ENCODE data around the gene TEX44. TPM values are rescaled to one million over a fixed set of nuclear protein-coding genes. Genes with fewer than 3 reads are reported as not detected.

TEX44 gene
- total RNA-seq, 1 donor from 2014 or later: not detected

DNA sequence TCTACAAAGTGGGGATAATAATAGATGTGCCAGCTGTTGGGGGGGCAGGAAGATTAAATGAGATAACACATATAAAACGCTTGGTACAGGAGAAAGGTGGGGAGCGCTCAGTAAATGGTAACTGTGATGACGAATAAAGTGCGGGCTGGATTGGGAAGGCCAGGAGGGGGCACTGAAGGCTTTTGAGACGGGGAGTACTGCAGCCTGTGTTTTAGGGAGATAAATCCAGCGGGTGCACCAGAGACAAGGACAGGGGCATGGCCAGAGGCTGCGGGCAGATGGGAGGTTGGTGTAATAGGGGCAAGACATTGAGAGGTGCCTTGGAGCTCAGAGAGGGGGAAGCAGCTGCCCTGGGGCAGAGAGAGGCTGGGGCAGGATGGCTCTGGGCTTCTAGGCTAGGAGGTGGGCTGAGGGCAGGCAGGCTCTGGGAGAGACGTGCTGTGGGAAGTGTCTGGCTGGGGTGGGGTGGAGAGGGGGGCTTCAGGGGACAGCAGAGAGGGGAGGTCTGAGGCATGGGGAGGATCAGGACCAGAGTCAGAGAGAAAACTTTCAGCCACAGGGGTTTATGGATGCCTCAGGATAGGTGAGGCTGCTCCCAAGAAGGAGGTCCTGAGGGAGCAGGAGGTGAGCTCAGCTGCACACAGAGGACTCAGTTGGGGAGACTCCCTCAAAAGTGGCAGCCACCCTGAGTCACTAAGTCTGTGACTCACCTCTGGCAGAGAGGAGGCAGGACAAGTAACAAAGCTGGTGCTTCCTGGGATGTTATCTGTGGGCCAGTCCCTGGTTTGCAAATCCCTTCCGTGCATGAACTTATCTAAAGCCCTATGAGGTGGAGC lies 18.8 kb downstream of the TEX44 start:
- H3K79me2 ChIP-seq (ENCODE audit: low read depth): no peaks in the 10 kb centered on the region
- no peak overlapping the region for H3K9ac ChIP-seq
- peaks cover 31% of the 10 kb centered on the region for H3F3A ChIP-seq (ENCODE audit: low read depth)
- TF ChIP-seq CTCF (IDR thresholded peaks at IDR 0.05): peak; percentile 48
- no peak for TF ChIP-seq EZH2phosphoT487 (IDR thresholded peaks at IDR 0.05)
- H3K27me3 ChIP-seq: no peaks in the 10 kb centered on the region
- peak; percentile 66 for DNase-seq (ENCODE audit: low spot score)
- H3K4me1 ChIP-seq: peaks cover 21% of the 10 kb centered on the region
- Mint-ChIP-seq H3K4me1 (peaks cover 53% of the 10 kb centered on the region), H3K4me3 (peak overlapping the region; percentile 24), H3K9me3 (no peaks in the 10 kb centered on the region), H3K27ac (peak overlapping the region; percentile 3), H3K36me3 (no peaks in the 10 kb centered on the region), H3K27me3 (ENCODE audit: insufficient read depth, low read depth) (peaks cover 21% of the 10 kb centered on the region)
- H3K9me3 ChIP-seq (ENCODE audit: low read depth): no peaks in the 10 kb centered on the region
- H3K27ac ChIP-seq: no peak overlapping the region
- H4K20me1 ChIP-seq (ENCODE audit: low read depth): no peaks in the 10 kb centered on the region
- H2AFZ ChIP-seq (replicated peaks): no peak overlapping the region
- no peaks in the 10 kb centered on the region for H3K36me3 ChIP-seq
- H3K4me3 ChIP-seq: no peak overlapping the region
- H3K4me2 ChIP-seq: no peak overlapping the region

DNA sequence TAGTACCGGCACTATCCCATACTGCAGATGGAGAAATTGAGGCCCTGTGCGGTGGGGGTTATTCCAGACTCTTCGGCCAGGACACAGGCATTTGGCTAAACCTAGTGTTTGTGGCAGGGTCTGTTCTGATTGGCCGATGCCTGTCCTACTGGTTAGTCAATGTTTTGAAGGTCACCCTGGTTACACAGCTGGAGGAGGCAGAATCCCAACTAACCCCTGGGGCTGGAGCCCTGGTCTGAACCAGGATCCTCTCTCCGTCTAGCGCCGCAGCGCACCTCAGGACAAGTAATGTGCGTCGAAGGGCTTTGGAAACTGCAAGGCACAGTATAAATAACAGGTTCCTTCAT lies 19.4 kb downstream of the TEX44 start:
- H3K36me3 Mint-ChIP-seq: no peaks in the 10 kb centered on the region
- Histone ChIP-seq H3K9ac (no peak overlapping the region), H3K4me2 (no peak overlapping the region), H2AFZ (replicated peaks) (no peak overlapping the region), H3K4me3 (no peak overlapping the region), H3K79me2 (ENCODE audit: low read depth) (no peaks in the 10 kb centered on the region), H3K27me3 (no peaks in the 10 kb centered on the region), H3K36me3 (no peaks in the 10 kb centered on the region), H3F3A (ENCODE audit: low read depth) (peaks cover 37% of the 10 kb centered on the region), H4K20me1 (ENCODE audit: low read depth) (no peaks in the 10 kb centered on the region), H3K4me1 (peaks cover 21% of the 10 kb centered on the region), H3K9me3 (ENCODE audit: low read depth) (no peaks in the 10 kb centered on the region), H3K27ac (no peak overlapping the region)
- H3K4me3 Mint-ChIP-seq: peak overlapping the region; percentile 24
- no peaks in the 10 kb centered on the region for H3K9me3 Mint-ChIP-seq
- DNase-seq (ENCODE audit: low spot score): peak; percentile 52
- peak overlapping the region; percentile 66 for H3K27ac Mint-ChIP-seq
- TF ChIP-seq CTCF (IDR thresholded peaks at IDR 0.05): no peak
- no peak for TF ChIP-seq EZH2phosphoT487 (IDR thresholded peaks at IDR 0.05)
- H3K4me1 Mint-ChIP-seq: peaks cover 58% of the 10 kb centered on the region
- H3K27me3 Mint-ChIP-seq (ENCODE audit: insufficient read depth, low read depth): peaks cover 18% of the 10 kb centered on the region

DNA sequence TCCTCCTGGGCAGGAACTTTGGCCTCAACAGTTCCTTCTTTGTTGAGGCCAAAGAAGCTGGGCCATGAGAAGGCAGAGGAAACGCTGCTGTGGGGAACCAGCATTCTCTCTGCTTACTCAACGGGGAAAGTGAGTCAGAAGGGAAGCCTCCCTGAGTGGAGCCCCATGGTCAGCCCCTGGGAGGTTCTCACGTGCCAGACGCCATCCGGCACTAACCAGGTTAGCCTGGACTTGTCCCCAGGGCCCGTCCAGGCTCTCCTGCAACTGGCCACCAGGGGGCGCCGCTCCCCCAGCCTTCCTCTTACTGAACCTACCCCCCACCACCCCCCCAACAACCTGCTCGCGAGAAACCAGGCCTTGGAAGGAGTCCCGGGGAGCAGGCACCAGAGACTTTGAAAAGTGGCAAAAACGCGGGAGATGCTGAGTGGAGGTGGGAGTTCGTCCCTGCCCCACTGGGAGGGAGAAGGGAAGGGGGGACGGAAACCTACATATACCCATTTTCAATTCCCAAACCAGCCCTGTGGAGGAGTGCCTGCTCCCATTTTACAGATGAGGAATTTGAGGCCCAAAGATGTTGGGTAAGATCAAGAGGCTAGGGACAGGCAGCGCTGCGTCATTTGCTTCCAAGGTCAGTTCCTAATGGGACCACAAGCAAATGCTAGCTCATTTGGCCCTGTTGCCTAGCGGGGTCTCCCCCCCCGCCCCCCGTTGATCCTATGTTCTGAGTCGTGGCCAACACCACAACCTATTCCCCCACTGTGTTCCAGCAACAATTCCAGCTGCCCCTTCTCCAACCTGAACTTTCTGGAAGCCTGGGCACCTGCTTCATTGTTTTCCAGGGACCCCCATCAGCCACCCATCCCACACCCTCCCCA lies 20.0 kb downstream of the TEX44 start:
- no peak overlapping the region for H3K4me3 ChIP-seq

More for the DNA sequence above, 20.0 kb downstream of the TEX44 start:
- Mint-ChIP-seq H3K27ac (peak overlapping the region; percentile 80), H3K4me3 (peak overlapping the region; percentile 48), H3K9me3 (no peaks in the 10 kb centered on the region), H3K36me3 (no peaks in the 10 kb centered on the region), H3K27me3 (ENCODE audit: insufficient read depth, low read depth) (peaks cover 14% of the 10 kb centered on the region), H3K4me1 (peaks cover 62% of the 10 kb centered on the region)
- DNase-seq (ENCODE audit: low spot score): peak; percentile 86
- no peak overlapping the region for H3K9ac ChIP-seq
- no peak overlapping the region for H2AFZ ChIP-seq (replicated peaks)
- H3K4me1 ChIP-seq: peaks cover 21% of the 10 kb centered on the region
- peaks cover 38% of the 10 kb centered on the region for H3F3A ChIP-seq (ENCODE audit: low read depth)
- H3K27me3 ChIP-seq: no peaks in the 10 kb centered on the region
- TF ChIP-seq EZH2 (IDR thresholded peaks at IDR 0.05) (no peak), CTCF (IDR thresholded peaks at IDR 0.05) (peak; percentile 99), EZH2phosphoT487 (IDR thresholded peaks at IDR 0.05) (no peak)
- H3K27ac ChIP-seq: no peak overlapping the region
- no peaks in the 10 kb centered on the region for H3K79me2 ChIP-seq (ENCODE audit: low read depth)
- no peaks in the 10 kb centered on the region for H4K20me1 ChIP-seq (ENCODE audit: low read depth)
- no peaks in the 10 kb centered on the region for H3K9me3 ChIP-seq (ENCODE audit: low read depth)
- peak overlapping the region; percentile 80 for H3K4me2 ChIP-seq
- no peaks in the 10 kb centered on the region for H3K36me3 ChIP-seq
